Epithelial cell of esophagus (primary cell): Measurements from ENCODE around the gene ZNF276.
"Not testable (repeated sequence)": the region's sequence is repeated elsewhere in the genome, so short reads cannot be mapped to it uniquely, and the experiment has no call there.

Source experiments
- DNase-seq: peaks from one replicate; pipeline ENCODE4 v3.0.0; 2010; ENCODE audit warnings: low read depth
- H3K4me3 ChIP-seq: 2 replicates; pipeline ENCODE4 v1.5.1; 2011; ENCODE audit warnings: mild to moderate bottlenecking, low read length, control low read depth
- CTCF ChIP-seq: IDR thresholded peaks from 2 replicates; pipeline ENCODE4 v1.5.1; 2011; ENCODE audit warnings: low read depth, mild to moderate bottlenecking, low read length, control low read depth, inconsistent platforms; ENCODE audit not compliant: insufficient read depth; ENCODE audit errors: missing control alignments

Gene ZNF276, protein sequence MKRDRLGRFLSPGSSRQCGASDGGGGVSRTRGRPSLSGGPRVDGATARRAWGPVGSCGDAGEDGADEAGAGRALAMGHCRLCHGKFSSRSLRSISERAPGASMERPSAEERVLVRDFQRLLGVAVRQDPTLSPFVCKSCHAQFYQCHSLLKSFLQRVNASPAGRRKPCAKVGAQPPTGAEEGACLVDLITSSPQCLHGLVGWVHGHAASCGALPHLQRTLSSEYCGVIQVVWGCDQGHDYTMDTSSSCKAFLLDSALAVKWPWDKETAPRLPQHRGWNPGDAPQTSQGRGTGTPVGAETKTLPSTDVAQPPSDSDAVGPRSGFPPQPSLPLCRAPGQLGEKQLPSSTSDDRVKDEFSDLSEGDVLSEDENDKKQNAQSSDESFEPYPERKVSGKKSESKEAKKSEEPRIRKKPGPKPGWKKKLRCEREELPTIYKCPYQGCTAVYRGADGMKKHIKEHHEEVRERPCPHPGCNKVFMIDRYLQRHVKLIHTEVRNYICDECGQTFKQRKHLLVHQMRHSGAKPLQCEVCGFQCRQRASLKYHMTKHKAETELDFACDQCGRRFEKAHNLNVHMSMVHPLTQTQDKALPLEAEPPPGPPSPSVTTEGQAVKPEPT

GRCh38 chr16:89720813-89721545, at the start of gene ZNF276, which contains the start of gene VPS9D1:
Gene ZNF276 (plus strand): TSS chr16:89721537. CDS start chr16:89721641, 104 bp downstream.
Gene VPS9D1 (minus strand): TSS chr16:89720898. CDS start chr16:89720861, 37 bp downstream.
- TF ChIP-seq CTCF = no peak
- peak; percentile 87 for DNase-seq
- peak within 1 kb of the TSS; percentile 62 for H3K4me3 ChIP-seq

GRCh38 chr16:89671565-89671964, 49.8 kb upstream of the ZNF276 start:
- not testable (repeated sequence) for H3K4me3 ChIP-seq, DNase-seq

DNA sequence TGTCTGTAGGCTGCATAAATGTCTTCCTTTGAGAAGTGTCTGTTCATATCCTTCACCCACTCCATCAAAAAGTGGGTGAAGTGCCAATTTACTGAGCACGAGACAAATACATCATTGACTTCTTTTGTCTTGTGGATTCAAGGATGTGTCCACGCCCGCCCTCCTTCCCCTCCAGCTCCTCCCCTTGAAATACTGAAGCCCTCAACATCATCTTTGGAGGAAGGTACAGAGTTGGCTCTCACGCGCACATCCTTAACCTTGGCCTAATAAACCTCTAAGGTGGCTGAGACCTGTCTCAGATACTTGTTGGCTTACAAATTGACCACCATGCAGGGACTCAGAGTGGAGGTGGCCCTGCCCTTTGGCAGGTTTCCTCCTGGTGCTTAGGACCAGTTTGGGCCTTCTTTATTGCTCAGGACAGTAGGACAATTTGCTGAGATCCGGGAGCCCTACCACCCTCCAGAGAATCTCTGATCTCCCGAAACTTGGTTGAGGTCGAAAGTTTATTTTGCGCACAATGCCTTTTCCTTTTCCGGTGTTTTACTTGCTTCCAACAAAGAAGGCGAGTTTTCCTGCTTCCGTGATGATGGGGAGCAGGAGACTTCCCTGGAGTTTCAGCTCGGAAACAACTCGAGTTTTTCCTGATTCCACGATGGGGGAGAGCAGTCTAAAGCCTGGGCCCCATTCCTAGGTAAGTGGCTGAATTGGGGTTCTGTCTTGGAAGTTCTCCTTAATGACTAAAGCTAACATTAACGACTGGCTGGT, 49.0 kb upstream of the ZNF276 start:
- TF ChIP-seq CTCF = no peak
- no peak for DNase-seq
- no peak overlapping the region for H3K4me3 ChIP-seq

GRCh38 chr16:89678258-89678657, 43.1 kb upstream of the ZNF276 start:
- TF ChIP-seq CTCF = no peak
- H3K4me3 ChIP-seq = no peak overlapping the region
- no peak for DNase-seq

DNA sequence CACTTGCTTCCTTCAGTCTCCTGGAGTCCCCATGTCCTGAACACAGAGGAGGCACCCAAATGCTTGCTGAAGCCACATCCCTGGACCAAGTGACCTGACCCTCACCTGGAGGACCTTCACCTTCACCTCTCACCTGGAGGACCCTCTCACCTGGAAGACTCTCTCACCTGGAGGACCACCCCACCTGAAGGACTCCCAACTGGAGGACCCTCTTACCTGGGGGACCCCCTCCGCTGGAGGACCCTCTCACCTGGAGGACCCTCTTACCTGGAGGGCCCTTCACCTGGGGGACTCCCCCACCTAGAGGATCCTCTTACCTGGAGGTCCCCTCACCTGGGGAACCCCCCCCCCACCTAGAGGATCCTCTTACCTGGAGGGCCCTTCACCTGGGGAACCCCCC, 35.4 kb upstream of the ZNF276 start:
- TF ChIP-seq CTCF = no peak
- H3K4me3 ChIP-seq = no peak overlapping the region
- DNase-seq = no peak

DNA sequence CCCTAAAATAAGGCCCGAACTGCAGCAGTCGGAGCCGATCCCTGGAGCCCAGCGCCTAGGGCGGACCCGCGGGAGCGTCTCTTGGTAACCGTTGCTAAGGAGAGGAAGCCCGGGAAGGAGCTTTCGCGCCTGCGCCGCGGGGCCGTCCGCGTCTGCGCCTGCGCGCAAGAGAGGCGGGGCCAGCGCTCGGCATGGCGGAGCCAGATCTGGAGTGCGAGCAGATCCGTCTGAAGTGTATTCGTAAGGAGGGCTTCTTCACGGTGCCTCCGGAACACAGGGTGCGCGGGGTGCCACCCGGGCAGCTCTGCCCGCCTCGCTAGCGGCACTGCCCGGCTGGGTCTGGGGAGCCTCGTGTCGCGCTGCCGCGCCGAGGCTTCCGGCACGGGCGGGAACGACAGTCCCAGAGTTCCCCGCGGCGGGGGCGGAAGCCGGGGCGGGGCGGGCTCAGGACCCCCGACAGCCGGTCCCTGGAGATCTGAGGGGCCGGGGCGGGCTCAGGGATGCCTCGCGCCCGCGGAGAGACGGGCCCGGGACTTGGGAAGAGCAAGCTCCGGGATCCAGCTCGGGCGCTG, 34.7 kb upstream of the ZNF276 start, which contains the start of gene CDK10:
Gene CDK10, plus strand, starts transcription at position 170 of the 572 bp plus-strand sequence. Its CDS starts 22 bp downstream, at position 192.
- peak; percentile 84 for DNase-seq
- TF ChIP-seq CTCF = no peak
- H3K4me3 ChIP-seq = peak within 1 kb of the TSS; percentile 79
